ENCODE measurements around the gene SEMA4G.

The SEMA4G gene

DNA sequence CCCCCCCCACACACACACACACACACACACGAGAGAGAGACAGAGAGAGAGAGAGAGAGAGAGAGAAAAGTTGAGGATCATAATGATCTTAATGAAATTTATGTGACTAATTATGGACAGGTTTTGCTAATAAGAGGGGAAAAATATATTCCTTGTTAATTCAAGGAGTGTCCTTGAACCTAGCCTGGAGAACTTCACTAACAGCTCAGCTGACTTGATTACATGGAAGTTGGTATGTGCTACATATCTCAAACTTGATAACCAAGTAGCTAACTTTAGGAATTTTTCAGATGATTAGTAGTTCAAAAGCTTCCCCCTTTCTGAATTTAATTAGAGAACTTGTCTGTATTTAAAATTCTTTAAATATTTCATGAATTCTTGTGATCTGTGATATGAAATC lies 41.3 kb upstream of the SEMA4G start:
- no peak for TF ChIP-seq EZH2phosphoT487 (IDR thresholded peaks at IDR 0.05; ENCODE audit: low read length)
- no peak for TF ChIP-seq EZH2 (optimal IDR thresholded peaks at IDR 0.05; ENCODE audit: low read depth, low read length)
- TF ChIP-seq, protein P1, sequence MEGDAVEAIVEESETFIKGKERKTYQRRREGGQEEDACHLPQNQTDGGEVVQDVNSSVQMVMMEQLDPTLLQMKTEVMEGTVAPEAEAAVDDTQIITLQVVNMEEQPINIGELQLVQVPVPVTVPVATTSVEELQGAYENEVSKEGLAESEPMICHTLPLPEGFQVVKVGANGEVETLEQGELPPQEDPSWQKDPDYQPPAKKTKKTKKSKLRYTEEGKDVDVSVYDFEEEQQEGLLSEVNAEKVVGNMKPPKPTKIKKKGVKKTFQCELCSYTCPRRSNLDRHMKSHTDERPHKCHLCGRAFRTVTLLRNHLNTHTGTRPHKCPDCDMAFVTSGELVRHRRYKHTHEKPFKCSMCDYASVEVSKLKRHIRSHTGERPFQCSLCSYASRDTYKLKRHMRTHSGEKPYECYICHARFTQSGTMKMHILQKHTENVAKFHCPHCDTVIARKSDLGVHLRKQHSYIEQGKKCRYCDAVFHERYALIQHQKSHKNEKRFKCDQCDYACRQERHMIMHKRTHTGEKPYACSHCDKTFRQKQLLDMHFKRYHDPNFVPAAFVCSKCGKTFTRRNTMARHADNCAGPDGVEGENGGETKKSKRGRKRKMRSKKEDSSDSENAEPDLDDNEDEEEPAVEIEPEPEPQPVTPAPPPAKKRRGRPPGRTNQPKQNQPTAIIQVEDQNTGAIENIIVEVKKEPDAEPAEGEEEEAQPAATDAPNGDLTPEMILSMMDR (IDR thresholded peaks at IDR 0.05; ENCODE audit: low read length) = no peak
- H3K9ac ChIP-seq (ENCODE audit: low read length) = no peak overlapping the region
- H3K4me3 ChIP-seq (ENCODE audit: low read length) = no peak overlapping the region
- no peaks in the 10 kb centered on the region for H3K9me3 ChIP-seq (replicated peaks; ENCODE audit: insufficient read depth, low read length)
- no peaks in the 10 kb centered on the region for H3K4me1 ChIP-seq (ENCODE audit: low read length)
- H3K4me2 ChIP-seq (ENCODE audit: low read depth, low read length) = no peak overlapping the region
- H4K20me1 ChIP-seq (ENCODE audit: insufficient read depth, low read length) = no peaks in the 10 kb centered on the region
- no peaks in the 10 kb centered on the region for H3K79me2 ChIP-seq (ENCODE audit: low read length)
- no peak for DNase-seq
- H2AFZ ChIP-seq (ENCODE audit: low read length) = no peak overlapping the region
- H3K27me3 ChIP-seq (replicated peaks; ENCODE audit: insufficient read depth, low read length) = no peaks in the 10 kb centered on the region
- H3K36me3 ChIP-seq (replicated peaks; ENCODE audit: insufficient read depth, low read length) = no peaks in the 10 kb centered on the region; the same call in 1 of the 2 replicates
- H3F3A ChIP-seq (ENCODE audit: insufficient read depth, low read length) = no peaks in the 10 kb centered on the region
- no peak overlapping the region for H3K27ac ChIP-seq (ENCODE audit: low read length)
- no peaks in the 10 kb centered on the region for H3K9me2 ChIP-seq (replicated peaks; ENCODE audit: insufficient read depth, low read length)

GRCh38 chr10:100930368-100930767 lies 38.9 kb upstream of the SEMA4G start:
- Histone ChIP-seq H3K9me2 (replicated peaks; ENCODE audit: insufficient read depth, low read length) (no peaks in the 10 kb centered on the region), H3K27ac (ENCODE audit: low read length) (no peak overlapping the region), H3K4me3 (ENCODE audit: low read length) (no peak overlapping the region), H3K9ac (ENCODE audit: low read length) (no peak overlapping the region), H3K4me2 (ENCODE audit: low read depth, low read length) (no peak overlapping the region), H3K79me2 (ENCODE audit: low read length) (no peaks in the 10 kb centered on the region), H3F3A (ENCODE audit: insufficient read depth, low read length) (no peaks in the 10 kb centered on the region), H4K20me1 (ENCODE audit: insufficient read depth, low read length) (no peaks in the 10 kb centered on the region), H3K4me1 (ENCODE audit: low read length) (no peaks in the 10 kb centered on the region), H3K36me3 (replicated peaks; ENCODE audit: insufficient read depth, low read length) (peaks cover 3% of the 10 kb centered on the region; the same call in 1 of the 2 replicates), H2AFZ (ENCODE audit: low read length) (no peak overlapping the region), H3K9me3 (replicated peaks; ENCODE audit: insufficient read depth, low read length) (no peaks in the 10 kb centered on the region), H3K27me3 (replicated peaks; ENCODE audit: insufficient read depth, low read length) (no peaks in the 10 kb centered on the region)
- DNase-seq = no peak
- TF ChIP-seq, protein P1 (IDR thresholded peaks at IDR 0.05; ENCODE audit: low read length) = no peak
- no peak for TF ChIP-seq EZH2 (optimal IDR thresholded peaks at IDR 0.05; ENCODE audit: low read depth, low read length)

- H3F3A ChIP-seq (ENCODE audit: insufficient read depth, low read length) = no peaks in the 10 kb centered on the region
- H3K27ac ChIP-seq (ENCODE audit: low read length) = no peak overlapping the region
- DNase-seq = no peak
- H4K20me1 ChIP-seq (ENCODE audit: insufficient read depth, low read length) = no peaks in the 10 kb centered on the region
- no peak overlapping the region for H3K4me3 ChIP-seq (ENCODE audit: low read length)
- H3K9ac ChIP-seq (ENCODE audit: low read length) = no peak overlapping the region
- no peak overlapping the region for H3K4me2 ChIP-seq (ENCODE audit: low read depth, low read length)
- no peaks in the 10 kb centered on the region for H3K4me1 ChIP-seq (ENCODE audit: low read length)
- no peaks in the 10 kb centered on the region for H3K27me3 ChIP-seq (replicated peaks; ENCODE audit: insufficient read depth, low read length)
- H2AFZ ChIP-seq (ENCODE audit: low read length) = no peak overlapping the region
- TF ChIP-seq EZH2 (optimal IDR thresholded peaks at IDR 0.05; ENCODE audit: low read depth, low read length) (no peak), EZH2phosphoT487 (IDR thresholded peaks at IDR 0.05; ENCODE audit: low read length) (no peak)
- TF ChIP-seq, protein P1 (IDR thresholded peaks at IDR 0.05; ENCODE audit: low read length) = peak; percentile 51
- no peaks in the 10 kb centered on the region for H3K79me2 ChIP-seq (ENCODE audit: low read length)
- no peaks in the 10 kb centered on the region for H3K9me2 ChIP-seq (replicated peaks; ENCODE audit: insufficient read depth, low read length)
- H3K36me3 ChIP-seq (replicated peaks; ENCODE audit: insufficient read depth, low read length) = peaks cover 3% of the 10 kb centered on the region; the same call in 1 of the 2 replicates
- no peaks in the 10 kb centered on the region for H3K9me3 ChIP-seq (replicated peaks; ENCODE audit: insufficient read depth, low read length)
Observed at GRCh38 chr10:100934084-100934659, 35.1 kb upstream of the SEMA4G start.
